HG02610 (cell line): Measurements from ENCODE around the gene CCSER1.

Experiments used
- ATAC-seq: cut with Tn5 transposase; IDR thresholded peaks from one replicate; pipeline ENCODE4 v1.9.1; 2021; ENCODE audit warnings: mild to moderate bottlenecking, moderate library complexity; ENCODE audit not compliant: unreplicated experiment

Gene CCSER1

GRCh38 chr4:90537491-90537890, 410.3 kb downstream of the CCSER1 start:
- ATAC-seq: no peak

GRCh38 chr4:90540536-90540935, 413.3 kb downstream of the CCSER1 start:
- no peak for ATAC-seq

- ATAC-seq: no peak
These were observed 415.0 kb downstream of the CCSER1 start for GRCh38 chr4:90542216-90542615.

GRCh38 chr4:90543419-90544170, 416.4 kb downstream of the CCSER1 start:
- ATAC-seq: no peak

GRCh38 chr4:90544532-90545045, 417.4 kb downstream of the CCSER1 start:
- no peak for ATAC-seq

- ATAC-seq: no peak
These were observed 418.2 kb downstream of the CCSER1 start for GRCh38 chr4:90545380-90545779.

GRCh38 chr4:90546114-90546513, 418.9 kb downstream of the CCSER1 start:
- ATAC-seq: peak; percentile 65

- ATAC-seq: no peak
These were observed 443.4 kb downstream of the CCSER1 start for GRCh38 chr4:90570615-90571014.

GRCh38 chr4:90572996-90573395, 445.8 kb downstream of the CCSER1 start:
- ATAC-seq: no peak

GRCh38 chr4:90575371-90575770, 448.2 kb downstream of the CCSER1 start:
- ATAC-seq: no peak

- ATAC-seq: no peak
These were observed 453.1 kb downstream of the CCSER1 start for GRCh38 chr4:90580326-90580725.

- no peak for ATAC-seq
These were observed 454.9 kb downstream of the CCSER1 start for GRCh38 chr4:90582087-90582486.

GRCh38 chr4:90584051-90584450, 456.9 kb downstream of the CCSER1 start:
- no peak for ATAC-seq

GRCh38 chr4:90585961-90586360, 458.8 kb downstream of the CCSER1 start:
- ATAC-seq: no peak

GRCh38 chr4:90586799-90587198, 459.6 kb downstream of the CCSER1 start:
- ATAC-seq: no peak

- ATAC-seq: no peak
These were observed 470.7 kb downstream of the CCSER1 start for GRCh38 chr4:90597927-90598326.

- no peak for ATAC-seq
These were observed 471.5 kb downstream of the CCSER1 start for GRCh38 chr4:90598741-90599140.

- ATAC-seq: no peak
These were observed 475.5 kb downstream of the CCSER1 start for GRCh38 chr4:90602726-90603125.

- no peak for ATAC-seq
These were observed 476.3 kb downstream of the CCSER1 start for GRCh38 chr4:90603540-90603939.

- ATAC-seq: no peak
These were observed 479.6 kb downstream of the CCSER1 start for GRCh38 chr4:90606781-90607180.

- no peak for ATAC-seq
These were observed 487.2 kb downstream of the CCSER1 start for GRCh38 chr4:90614371-90614770.

GRCh38 chr4:90621080-90621479, 493.9 kb downstream of the CCSER1 start:
- ATAC-seq: no peak

GRCh38 chr4:90624781-90625180, 497.6 kb downstream of the CCSER1 start:
- ATAC-seq: no peak
